ENCODE measurements around the gene HEXIM2.

Gene HEXIM2

GRCh38 chr17:45145035-45145389 lies 16.7 kb upstream of the HEXIM2 start:
- DNase-seq: no peak

- no peak for DNase-seq
Observed at GRCh38 chr17:45146166-45146565, 15.5 kb upstream of the HEXIM2 start.

GRCh38 chr17:45146592-45146889 lies 15.1 kb upstream of the HEXIM2 start:
- no peak for DNase-seq

GRCh38 chr17:45146890-45147580 lies 14.6 kb upstream of the HEXIM2 start:
- peak; percentile 61 for DNase-seq

GRCh38 chr17:45147581-45148182 lies 14.0 kb upstream of the HEXIM2 start:
- peak; percentile 61 for DNase-seq

- DNase-seq: peak; percentile 99
Observed at GRCh38 chr17:45148183-45149036, 13.3 kb upstream of the HEXIM2 start, which contains the start of gene HEXIM1. Gene HEXIM1, plus strand, starts transcription at chr17:45148475. Its CDS starts 716 bp downstream, at chr17:45149191.

- DNase-seq: peak; percentile 60
Observed at GRCh38 chr17:45149037-45149668, 12.5 kb upstream of the HEXIM2 start.

- peak; percentile 21 for DNase-seq
Observed at GRCh38 chr17:45149669-45150664, 11.7 kb upstream of the HEXIM2 start.

- no peak for DNase-seq
Observed at GRCh38 chr17:45150911-45151809, 10.5 kb upstream of the HEXIM2 start.

GRCh38 chr17:45155029-45155428 lies 6.6 kb upstream of the HEXIM2 start:
- DNase-seq: no peak

GRCh38 chr17:45155483-45155882 lies 6.2 kb upstream of the HEXIM2 start:
- no peak for DNase-seq

- DNase-seq: no peak
Observed at GRCh38 chr17:45156242-45156641, 5.4 kb upstream of the HEXIM2 start.

GRCh38 chr17:45160447-45161287 lies 1.0 kb upstream of the HEXIM2 start:
- DNase-seq: peak; percentile 48

- no peak for DNase-seq
Observed at GRCh38 chr17:45162025-45162687, 481 bp downstream of the HEXIM2 start.

- DNase-seq: no peak
Observed at GRCh38 chr17:45164734-45165269, 3.1 kb downstream of the HEXIM2 start.

- DNase-seq: no peak
Observed at GRCh38 chr17:45168991-45169752, 7.5 kb downstream of the HEXIM2 start.

GRCh38 chr17:45170280-45170930 lies 8.7 kb downstream of the HEXIM2 start:
- DNase-seq: no peak

- no peak for DNase-seq
Observed at GRCh38 chr17:45170931-45171337, 9.3 kb downstream of the HEXIM2 start.
